HEK293 (cell line): Measurements from ENCODE around the gene SLX9.

Source experiments
- CTCF ChIA-PET: fragments of 350-600 bp; formaldehyde crosslinking; extraction: SDS; loops from one replicate; lab custom pipeline; 2021; ENCODE audit warnings: antibody characterized with exemption; lab: Yijun Ruan, JAX
- POLR2A ChIA-PET: fragments of 300-600 bp; formaldehyde crosslinking; extraction: SDS; loops from one replicate; lab custom pipeline; 2020; ENCODE audit warnings: antibody characterized with exemption, inconsistent platforms; lab: Yijun Ruan, JAX
- H3K27ac ChIP-seq: fragments of 200-500 bp; sonication (Bioruptor generic); 2 replicates; pipeline ENCODE4 v1.5.1; 2014; ENCODE audit warnings: low read depth, low read length, control low read depth, inconsistent platforms; ENCODE audit errors: extremely low read depth
- H3K36me3 ChIP-seq, 2 experiments: fragments of 200-500 bp in 1 of 2; sonication (Bioruptor generic) in 1 of 2; 1 replicate in 1 of 2; 2 replicates in 1 of 2; pipeline ENCODE4 v1.5.1; 2014 to 2017; ENCODE audit warnings: inconsistent platforms in 2 of 2, low read length in 2 of 2; ENCODE audit not compliant: control insufficient read depth in 2 of 2, insufficient read depth in 1 of 2
- H3K4me1 ChIP-seq: fragments of 200-500 bp; sonication (Bioruptor generic); 2 replicates; pipeline ENCODE4 v1.5.1; 2014; ENCODE audit warnings: mild to moderate bottlenecking, low read length, inconsistent platforms; ENCODE audit not compliant: control insufficient read depth, insufficient read depth
- H3K4me3 ChIP-seq: 2 replicates; pipeline ENCODE4 v1.5.1; 2011; ENCODE audit warnings: low read depth, mild to moderate bottlenecking, control low read depth, low read length, moderate library complexity
- H3K9me3 ChIP-seq: fragments of 200-500 bp; sonication (Bioruptor generic); 2 replicates; pipeline ENCODE4 v1.5.1; 2014; ENCODE audit warnings: low read depth, low read length, inconsistent platforms; ENCODE audit not compliant: control insufficient read depth, insufficient read depth
- ATF2 ChIP-seq: fragments of 450-650 bp; formaldehyde crosslinking; IDR thresholded peaks from 2 replicates; pipeline ENCODE4 v1.5.1; 2016; ENCODE audit warnings: missing biosample characterization, missing genetic modification characterization, low read depth
- EGR2 ChIP-seq: fragments of 450-650 bp; formaldehyde crosslinking; IDR thresholded peaks from 2 replicates; pipeline ENCODE4 v1.5.1; 2016; ENCODE audit warnings: low read depth, missing biosample characterization, missing genetic modification characterization
- HOXD13 ChIP-seq: sonication (generic); formaldehyde crosslinking; IDR thresholded peaks from 2 replicates; pipeline ENCODE4 v1.8.0; 2022; ENCODE audit warnings: missing genetic modification reagents, borderline replicate concordance
- KLF1 ChIP-seq: fragments of 450-650 bp; formaldehyde crosslinking; IDR thresholded peaks from 2 replicates; pipeline ENCODE4 v1.5.1; 2016; ENCODE audit warnings: missing biosample characterization, missing genetic modification characterization
- KLF16 ChIP-seq: fragments of 450-650 bp; formaldehyde crosslinking; IDR thresholded peaks from 2 replicates; pipeline ENCODE4 v1.5.1; 2017; ENCODE audit warnings: missing biosample characterization, missing genetic modification characterization
- OVOL3 ChIP-seq: fragments of 450-650 bp; formaldehyde crosslinking; IDR thresholded peaks from 2 replicates; pipeline ENCODE4 v1.5.1; 2016; ENCODE audit warnings: missing biosample characterization, missing genetic modification characterization
- TCF7L2 ChIP-seq: IDR thresholded peaks from 2 replicates; pipeline ENCODE4 v1.6.1; 2011; ENCODE audit warnings: low read depth, mild to moderate bottlenecking, inconsistent platforms, low read length, moderate library complexity, borderline replicate concordance
- ZBTB20 ChIP-seq: fragments of 450-650 bp; formaldehyde crosslinking; IDR thresholded peaks from 2 replicates; pipeline ENCODE4 v1.5.1; 2016; ENCODE audit warnings: missing biosample characterization, missing genetic modification characterization
- ZBTB44 ChIP-seq: fragments of 450-650 bp; IDR thresholded peaks from 2 replicates; pipeline ENCODE4 v1.5.1; 2018; ENCODE audit warnings: missing biosample characterization, mild to moderate bottlenecking, missing genetic modification characterization
- ZFHX2 ChIP-seq: fragments of 450-650 bp; formaldehyde crosslinking; conservative IDR thresholded peaks from 2 replicates; pipeline ENCODE4 v1.5.1; 2016; ENCODE audit warnings: missing biosample characterization, missing genetic modification characterization
- ZNF169 ChIP-seq: fragments of 450-650 bp; formaldehyde crosslinking; IDR thresholded peaks from 2 replicates; pipeline ENCODE4 v1.5.1; 2016; ENCODE audit warnings: missing biosample characterization, missing genetic modification characterization
- ZNF248 ChIP-seq: fragments of 450-650 bp; formaldehyde crosslinking; IDR thresholded peaks from 2 replicates; pipeline ENCODE4 v1.5.1; 2017; ENCODE audit warnings: missing biosample characterization, missing genetic modification characterization
- ZNF266 ChIP-seq: fragments of 450-650 bp; formaldehyde crosslinking; IDR thresholded peaks from 2 replicates; pipeline ENCODE4 v1.5.1; 2016; ENCODE audit warnings: missing biosample characterization, missing genetic modification characterization, low read depth
- ZNF274 ChIP-seq, 2 experiments: fragments of 200-500 bp in 1 of 2; fragments of 450-650 bp in 1 of 2; sonication (Bioruptor generic) in 1 of 2; formaldehyde crosslinking in 1 of 2; IDR thresholded peaks; 2 replicates each; pipeline versions ENCODE4 v1.5.1 to v1.6.1; 2014 to 2016; ENCODE audit warnings: borderline replicate concordance in 1 of 2, inconsistent platforms in 1 of 2, low read length in 1 of 2, missing biosample characterization in 1 of 2, missing genetic modification characterization in 1 of 2
- ZNF302 ChIP-seq: fragments of 450-650 bp; formaldehyde crosslinking; IDR thresholded peaks from 2 replicates; pipeline ENCODE4 v1.5.1; 2016; ENCODE audit warnings: missing biosample characterization, missing genetic modification characterization, low read depth
- ZNF362 ChIP-seq: fragments of 450-650 bp; formaldehyde crosslinking; IDR thresholded peaks from 2 replicates; pipeline ENCODE4 v1.5.1; 2016; ENCODE audit warnings: missing biosample characterization, missing genetic modification characterization
- ZNF423 ChIP-seq: fragments of 450-650 bp; formaldehyde crosslinking; IDR thresholded peaks from 2 replicates; pipeline ENCODE4 v1.5.1; 2016; ENCODE audit warnings: missing biosample characterization, missing genetic modification characterization
- ZNF549 ChIP-seq: fragments of 450-650 bp; IDR thresholded peaks from 2 replicates; pipeline ENCODE4 v1.5.1; 2018; ENCODE audit warnings: missing biosample characterization, missing genetic modification characterization, mild to moderate bottlenecking, inconsistent platforms, moderate library complexity
- ZNF600 ChIP-seq: fragments of 450-650 bp; formaldehyde crosslinking; IDR thresholded peaks from 2 replicates; pipeline ENCODE4 v1.5.1; 2016; ENCODE audit warnings: missing biosample characterization, missing genetic modification characterization
- ZNF76 ChIP-seq: fragments of 450-650 bp; formaldehyde crosslinking; IDR thresholded peaks from 2 replicates; pipeline ENCODE4; 2016; ENCODE audit warnings: low read depth, missing biosample characterization, missing genetic modification characterization, borderline replicate concordance
- ZNF837 ChIP-seq: fragments of 450-650 bp; formaldehyde crosslinking; IDR thresholded peaks from 2 replicates; pipeline ENCODE4 v1.5.1; 2016; ENCODE audit warnings: missing biosample characterization, missing genetic modification characterization

Gene SLX9

GRCh38 chr21:44989943-44990780, 50.3 kb downstream of the SLX9 start:
- Histone ChIP-seq H3K4me3 (no peak overlapping the region), H3K9me3 (no peaks in the 10 kb centered on the region), H3K36me3 (no peaks in the 10 kb centered on the region), H3K4me1 (no peaks in the 10 kb centered on the region), H3K27ac (no peak overlapping the region)
- CTCF ChIA-PET: interaction anchor here (0.6 to 1.0 kb wide), 3 partner anchors 41 to 149 kb away, joined by 3 read pairs; no protein-coding TSS in a partner anchor
- POLR2A ChIA-PET: interaction anchor here (1.5 kb wide), 1 partner anchor 15 kb away, joined by 3 read pairs; no protein-coding TSS in a partner anchor
- TF ChIP-seq ZNF302: no peak
- TF ChIP-seq ZNF600: 0 out of 2 replicates have a peak, but pooled peaks have one; percentile 18

GRCh38 chr21:44990921-44991320, 51.1 kb downstream of the SLX9 start:
- H3K4me1 ChIP-seq: no peaks in the 10 kb centered on the region
- H3K9me3 ChIP-seq: no peaks in the 10 kb centered on the region
- CTCF ChIA-PET: interaction anchor here (1.0 kb wide), 1 partner anchor 147 kb away, joined by 3 read pairs; no protein-coding TSS in a partner anchor
- POLR2A ChIA-PET: interaction anchor here (1.5 kb wide), 1 partner anchor 15 kb away, joined by 3 read pairs; no protein-coding TSS in a partner anchor
- no peak overlapping the region for H3K27ac ChIP-seq
- TF ChIP-seq EGR2 (no peak), ZNF423 (tag by site-specific recombination) (no peak), ZNF266 (tag by site-specific recombination) (no peak), ZBTB44 (tag by site-specific recombination) (no peak), KLF1 (tag by site-specific recombination) (no peak), ZNF549 (tag by site-specific recombination) (no peak), ZNF362 (no peak), ZNF274 (IDR thresholded peaks at IDR 0.05; ENCODE audit: low read length) (no peak), ZNF274 (tag by site-specific recombination; IDR thresholded peaks at IDR 0.05; ENCODE audit: borderline replicate concordance) (no peak), ZNF169 (tag by site-specific recombination) (no peak), ZNF76 (tag by site-specific recombination) (no peak), ATF2 (tag by site-specific recombination) (no peak), ZNF837 (tag by site-specific recombination) (no peak), HOXD13 (no peak), ZNF248 (no peak), OVOL3 (no peak), ZFHX2 (tag by site-specific recombination) (no peak), ZBTB20 (no peak), KLF16 (tag by site-specific recombination) (no peak), TCF7L2 (no peak)
- no peaks in the 10 kb centered on the region for H3K36me3 ChIP-seq
- no peak overlapping the region for H3K4me3 ChIP-seq
